GM10248 (cell line): Measurements from ENCODE around the gene SNX19.

ENCODE experiments used
- CTCF ChIA-PET: fragments of 300-600 bp; sonication (Branson Sonifier 250); formaldehyde crosslinking; extraction: SDS; loops from one replicate; lab custom pipeline; 2021; ENCODE audit warnings: antibody characterized with exemption; lab: Yijun Ruan, JAX
- POLR2A ChIA-PET: fragments of 350-650 bp; sonication (Branson Sonifier 250); formaldehyde crosslinking; extraction: SDS; loops from one replicate; lab custom pipeline; 2020; ENCODE audit warnings: antibody characterized with exemption; lab: Yijun Ruan, JAX
- DNase-seq: peaks from one replicate; pipeline ENCODE4 v3.0.0; 2012; ENCODE audit errors: extremely low spot score
- TF ChIP-seq, protein P1 (sequence below): IDR thresholded peaks from 2 replicates; pipeline ENCODE4 v1.5.1; 2012; ENCODE audit warnings: mild to moderate bottlenecking, low read depth; ENCODE audit errors: extremely low read depth, missing control alignments, control extremely low read depth

The SNX19 gene

GRCh38 chr11:130832566-130833425 lies 83.5 kb downstream of the SNX19 start:
- DNase-seq: no peak
- TF ChIP-seq, protein P1, sequence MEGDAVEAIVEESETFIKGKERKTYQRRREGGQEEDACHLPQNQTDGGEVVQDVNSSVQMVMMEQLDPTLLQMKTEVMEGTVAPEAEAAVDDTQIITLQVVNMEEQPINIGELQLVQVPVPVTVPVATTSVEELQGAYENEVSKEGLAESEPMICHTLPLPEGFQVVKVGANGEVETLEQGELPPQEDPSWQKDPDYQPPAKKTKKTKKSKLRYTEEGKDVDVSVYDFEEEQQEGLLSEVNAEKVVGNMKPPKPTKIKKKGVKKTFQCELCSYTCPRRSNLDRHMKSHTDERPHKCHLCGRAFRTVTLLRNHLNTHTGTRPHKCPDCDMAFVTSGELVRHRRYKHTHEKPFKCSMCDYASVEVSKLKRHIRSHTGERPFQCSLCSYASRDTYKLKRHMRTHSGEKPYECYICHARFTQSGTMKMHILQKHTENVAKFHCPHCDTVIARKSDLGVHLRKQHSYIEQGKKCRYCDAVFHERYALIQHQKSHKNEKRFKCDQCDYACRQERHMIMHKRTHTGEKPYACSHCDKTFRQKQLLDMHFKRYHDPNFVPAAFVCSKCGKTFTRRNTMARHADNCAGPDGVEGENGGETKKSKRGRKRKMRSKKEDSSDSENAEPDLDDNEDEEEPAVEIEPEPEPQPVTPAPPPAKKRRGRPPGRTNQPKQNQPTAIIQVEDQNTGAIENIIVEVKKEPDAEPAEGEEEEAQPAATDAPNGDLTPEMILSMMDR: no peak
- CTCF ChIA-PET: no interaction called here
- POLR2A ChIA-PET: no interaction called here

DNA sequence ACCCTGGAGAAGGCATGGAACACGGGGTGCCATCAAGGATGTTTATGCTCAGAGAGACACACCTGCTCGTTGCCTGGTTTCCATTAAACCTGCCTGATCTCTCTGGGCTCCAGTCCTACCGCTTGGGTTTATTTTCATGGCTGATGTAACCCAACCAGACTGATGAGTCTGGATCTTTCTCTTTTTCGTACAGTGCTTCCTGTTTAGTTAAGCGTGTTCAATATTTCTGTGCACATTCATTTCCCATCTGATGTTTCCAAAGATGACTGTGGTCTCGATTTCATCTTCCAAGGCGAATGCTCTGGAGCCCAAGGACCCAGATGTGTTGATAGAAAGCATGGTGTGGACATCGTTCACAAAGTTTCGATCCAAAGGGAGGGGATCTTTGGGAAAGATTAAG lies 84.3 kb downstream of the SNX19 start:
- TF ChIP-seq, protein P1: no peak
- CTCF ChIA-PET: interaction anchor here (5.1 kb wide), 1 partner anchor 30 kb away, joined by 25 read pairs; no protein-coding TSS in a partner anchor
- POLR2A ChIA-PET: no interaction called here
- no peak for DNase-seq

DNA sequence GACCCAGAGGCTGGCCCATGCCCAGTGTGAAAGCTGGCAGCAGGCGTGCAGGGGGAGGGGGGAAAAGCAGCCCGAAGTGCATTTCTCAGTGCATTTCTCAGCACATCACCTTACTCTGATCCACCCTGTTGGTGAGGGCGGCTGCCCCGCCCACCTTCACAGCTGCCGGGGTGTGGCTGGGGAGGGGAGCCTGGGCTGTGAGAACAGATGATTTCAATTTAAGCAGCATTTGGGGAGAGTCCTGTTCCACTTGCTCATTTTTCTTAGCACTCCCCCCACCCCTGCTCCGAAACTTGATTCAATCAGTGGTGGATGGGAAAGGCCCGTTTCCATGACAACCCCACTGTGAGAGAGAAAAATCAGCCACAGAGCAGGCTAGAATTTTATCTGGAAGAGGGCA lies 84.8 kb downstream of the SNX19 start:
- DNase-seq: no peak
- POLR2A ChIA-PET: no interaction called here
- TF ChIP-seq, protein P1: no peak
- CTCF ChIA-PET: interaction anchor here (5.1 kb wide), 1 partner anchor 30 kb away, joined by 25 read pairs; no protein-coding TSS in a partner anchor

DNA sequence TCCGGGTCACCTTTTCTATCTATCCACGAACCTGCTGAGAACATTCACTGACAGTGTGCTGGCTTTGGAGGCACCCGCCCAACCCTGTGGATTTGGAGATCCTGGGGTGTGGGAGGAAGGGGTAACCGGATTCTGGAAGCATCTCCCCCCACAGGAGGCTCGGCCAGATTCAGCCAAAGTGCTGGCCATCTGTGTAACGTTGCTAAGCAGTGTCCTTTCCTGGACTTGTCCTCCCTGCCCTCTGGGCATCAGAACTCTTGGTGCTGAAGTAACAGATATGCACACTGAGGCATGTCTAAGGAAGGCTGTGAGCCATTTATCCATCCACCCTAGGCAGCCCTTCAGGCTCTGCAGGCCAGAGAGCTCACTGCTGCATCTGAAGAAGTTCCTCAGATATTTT lies 85.7 kb downstream of the SNX19 start:
- ChIA-PET POLR2A (no interaction called here), CTCF (interaction anchor here (5.1 kb wide), 1 partner anchor 31 kb away, joined by 25 read pairs; no protein-coding TSS in a partner anchor)
- DNase-seq: no peak
- TF ChIP-seq, protein P1: no peak

GRCh38 chr11:130829920-130830511 lies 86.3 kb downstream of the SNX19 start:
- TF ChIP-seq, protein P1: no peak
- POLR2A ChIA-PET: no interaction called here

GRCh38 chr11:130828741-130829140 lies 87.5 kb downstream of the SNX19 start:
- ChIA-PET CTCF (interaction anchor here (1.1 to 5.1 kb wide), 4 partner anchors 33 to 398 kb away, joined by 3 to 25 read pairs (median 6); no protein-coding TSS in a partner anchor), POLR2A (no interaction called here)
- no peak for DNase-seq
- TF ChIP-seq, protein P1: no peak

More at GRCh38 chr11:130829920-130830511, 86.3 kb downstream of the SNX19 start:
- no peak for DNase-seq
- CTCF ChIA-PET: interaction anchor here (5.1 kb wide), 1 partner anchor 32 kb away, joined by 25 read pairs; no protein-coding TSS in a partner anchor
